MCF 10A (cell line): ENCODE measurements around the gene TOR4A. TPM values are rescaled to one million over a fixed set of nuclear protein-coding genes. Genes with fewer than 3 reads are reported as not detected.

Experiments
- BruUV-seq: library from RNA; stranded (reverse); fragments of 400-500 nt; replicated peaks from 2 replicates; lab custom pipeline; 2021; lab: Mats Ljungman, UMichigan
- CTCF ChIA-PET: fragments of 300-600 bp; sonication (Branson Sonifier 250); formaldehyde crosslinking; extraction: SDS; loops from one replicate; lab custom pipeline; 2021; ENCODE audit warnings: antibody characterized with exemption, inconsistent platforms; lab: Yijun Ruan, JAX
- POLR2A ChIA-PET: fragments of 300-600, 350-650 bp; sonication (Branson Sonifier 250); formaldehyde crosslinking; extraction: SDS; loops from one replicate; lab custom pipeline; 2020; ENCODE audit warnings: antibody characterized with exemption, inconsistent platforms; lab: Yijun Ruan, JAX
- DNase-seq: peaks from one replicate; pipeline ENCODE4 v3.0.0-alpha.2; 2018; ENCODE audit not compliant: unreplicated experiment
- H3K27ac Mint-ChIP-seq: one replicate; pipeline ENCODE4 v1.8.0; 2022; ENCODE audit warnings: mild to moderate bottlenecking, low read depth, mixed read lengths; ENCODE audit not compliant: unreplicated experiment
- H3K27me3 Mint-ChIP-seq: one replicate; pipeline ENCODE4 v1.8.0; 2022; ENCODE audit warnings: mixed read lengths; ENCODE audit not compliant: insufficient read depth, unreplicated experiment
- H3K36me3 Mint-ChIP-seq: one replicate; pipeline ENCODE4 v1.8.0; 2022; ENCODE audit warnings: mild to moderate bottlenecking, moderate library complexity, mixed read lengths; ENCODE audit not compliant: insufficient read depth, unreplicated experiment
- H3K4me1 Mint-ChIP-seq: one replicate; pipeline ENCODE4 v1.8.0; 2022; ENCODE audit warnings: mixed read lengths; ENCODE audit not compliant: insufficient read depth, unreplicated experiment
- H3K4me3 Mint-ChIP-seq: one replicate; pipeline ENCODE4 v1.8.0; 2022; ENCODE audit warnings: mild to moderate bottlenecking, moderate library complexity, mixed read lengths; ENCODE audit not compliant: unreplicated experiment
- H3K9me3 Mint-ChIP-seq: one replicate; pipeline ENCODE4 v1.8.0; 2022; ENCODE audit warnings: mixed read lengths; ENCODE audit not compliant: unreplicated experiment
- intact Hi-C: fragments of 100-400 bp; cut with micrococcal nuclease; formaldehyde crosslinking; loops from 2 replicates; pipeline ENCODE4 v1.14.1; 2022
- total RNA-seq: library from RNA; stranded (reverse); gene quantifications from 2 replicates; pipeline ENCODE4 v1.2.3, GENCODE V29; 2022
- TF ChIP-seq, protein P1 (sequence below): fragments of 200-600 bp; IDR thresholded peaks from one replicate; pipeline ENCODE4 v1.8.0; 2022; ENCODE audit warnings: antibody characterized with exemption, mild to moderate bottlenecking; ENCODE audit not compliant: unreplicated experiment

The TOR4A gene
- total RNA-seq, 1 experiment from 2014 or later = 21.9 TPM

DNA sequence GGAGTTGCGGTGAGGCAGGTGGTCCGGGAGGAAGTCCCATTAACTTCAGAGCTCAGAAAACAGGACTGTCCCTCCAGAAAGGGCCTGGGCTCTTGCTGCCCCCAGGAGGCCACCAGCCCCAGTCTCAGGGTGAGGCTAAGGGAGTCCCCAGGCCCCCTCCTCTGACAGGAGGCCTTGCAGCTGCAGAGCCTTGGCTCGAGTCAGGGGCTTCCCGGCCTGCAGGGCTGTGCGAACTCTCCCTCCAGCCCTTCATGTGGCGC, 29.7 kb upstream of the TOR4A start:
- peaks cover 16% of the 10 kb centered on the region for H3K36me3 Mint-ChIP-seq
- no peaks in the 10 kb centered on the region for H3K27me3 Mint-ChIP-seq
- H3K27ac Mint-ChIP-seq = no peak overlapping the region
- no TSS peak for BruUV-seq
- intact Hi-C loops = no loop called here
- no peak for DNase-seq
- no peak overlapping the region for H3K4me3 Mint-ChIP-seq
- ChIA-PET POLR2A (interaction anchor here (0.6 to 8.6 kb wide), 3 partner anchors 7 to 43 kb away, joined by 3 to 118 read pairs (median 4); partner anchors contain the start of gene NELFB), CTCF (interaction anchor here (0.5 to 0.9 kb wide), 2 partner anchors 11 to 257 kb away, joined by 3 read pairs; no protein-coding TSS in a partner anchor)
- H3K4me1 Mint-ChIP-seq = peaks cover 15% of the 10 kb centered on the region
- H3K9me3 Mint-ChIP-seq = no peaks in the 10 kb centered on the region
- TF ChIP-seq, protein P1, sequence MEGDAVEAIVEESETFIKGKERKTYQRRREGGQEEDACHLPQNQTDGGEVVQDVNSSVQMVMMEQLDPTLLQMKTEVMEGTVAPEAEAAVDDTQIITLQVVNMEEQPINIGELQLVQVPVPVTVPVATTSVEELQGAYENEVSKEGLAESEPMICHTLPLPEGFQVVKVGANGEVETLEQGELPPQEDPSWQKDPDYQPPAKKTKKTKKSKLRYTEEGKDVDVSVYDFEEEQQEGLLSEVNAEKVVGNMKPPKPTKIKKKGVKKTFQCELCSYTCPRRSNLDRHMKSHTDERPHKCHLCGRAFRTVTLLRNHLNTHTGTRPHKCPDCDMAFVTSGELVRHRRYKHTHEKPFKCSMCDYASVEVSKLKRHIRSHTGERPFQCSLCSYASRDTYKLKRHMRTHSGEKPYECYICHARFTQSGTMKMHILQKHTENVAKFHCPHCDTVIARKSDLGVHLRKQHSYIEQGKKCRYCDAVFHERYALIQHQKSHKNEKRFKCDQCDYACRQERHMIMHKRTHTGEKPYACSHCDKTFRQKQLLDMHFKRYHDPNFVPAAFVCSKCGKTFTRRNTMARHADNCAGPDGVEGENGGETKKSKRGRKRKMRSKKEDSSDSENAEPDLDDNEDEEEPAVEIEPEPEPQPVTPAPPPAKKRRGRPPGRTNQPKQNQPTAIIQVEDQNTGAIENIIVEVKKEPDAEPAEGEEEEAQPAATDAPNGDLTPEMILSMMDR = no peak

DNA sequence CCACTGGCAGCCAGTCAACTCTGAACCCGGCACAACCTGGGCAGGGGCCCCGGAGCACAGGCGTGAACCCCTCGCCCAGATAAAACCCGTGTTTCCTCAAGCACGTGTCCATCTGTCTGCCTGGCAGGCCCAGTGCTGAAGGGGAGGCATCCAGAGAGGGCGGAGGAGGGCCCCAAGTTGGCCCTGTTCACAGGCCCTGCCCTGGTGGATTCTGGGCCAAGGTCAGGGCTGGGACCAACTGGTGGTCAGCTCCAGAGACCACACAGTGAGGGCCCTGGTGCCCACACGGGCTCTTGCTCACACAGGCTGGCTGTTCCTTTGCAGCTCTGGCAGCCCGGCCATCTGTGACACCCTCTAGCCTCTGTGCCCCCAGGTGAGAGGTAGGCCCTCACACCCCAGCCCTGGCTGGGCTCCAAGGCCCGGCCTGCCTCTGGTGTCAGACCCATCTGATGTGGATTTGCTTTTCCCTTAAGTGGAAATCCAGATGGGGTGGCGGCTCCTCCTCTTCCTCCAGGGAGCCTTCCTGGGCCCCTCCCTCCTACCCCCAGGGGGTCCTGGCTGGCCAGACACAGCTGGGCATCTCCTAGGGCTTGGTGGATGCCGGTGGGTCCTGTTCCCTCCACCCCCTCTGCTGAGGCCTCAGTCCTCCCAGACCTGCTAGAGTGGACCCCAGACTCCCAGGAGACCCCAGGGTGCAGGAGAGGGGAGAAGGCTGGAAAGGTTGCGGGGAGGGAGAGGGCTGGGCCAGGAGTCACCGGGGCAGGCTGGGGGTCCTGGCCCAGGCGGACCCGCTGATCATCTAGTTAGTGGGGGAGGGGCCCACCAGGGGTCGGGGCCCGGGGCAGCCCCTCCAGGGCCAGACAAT, 27.0 kb upstream of the TOR4A start:
- POLR2A ChIA-PET = interaction anchor here (1.4 kb wide), 1 partner anchor 10 kb away, joined by 7 read pairs; the partner anchor contains the start of gene TUBB4B
- Mint-ChIP-seq H3K27ac (no peak overlapping the region), H3K4me3 (no peak overlapping the region), H3K4me1 (no peaks in the 10 kb centered on the region), H3K9me3 (no peaks in the 10 kb centered on the region), H3K36me3 (peaks cover 7% of the 10 kb centered on the region), H3K27me3 (no peaks in the 10 kb centered on the region)
- BruUV-seq = no TSS peak
- intact Hi-C loops = no loop called here
- TF ChIP-seq, protein P1 = no peak
- no peak for DNase-seq
- CTCF ChIA-PET = interaction anchor here (0.6 kb wide), 2 partner anchors 10 to 195 kb away, joined by 3 to 4 read pairs; no protein-coding TSS in a partner anchor

DNA sequence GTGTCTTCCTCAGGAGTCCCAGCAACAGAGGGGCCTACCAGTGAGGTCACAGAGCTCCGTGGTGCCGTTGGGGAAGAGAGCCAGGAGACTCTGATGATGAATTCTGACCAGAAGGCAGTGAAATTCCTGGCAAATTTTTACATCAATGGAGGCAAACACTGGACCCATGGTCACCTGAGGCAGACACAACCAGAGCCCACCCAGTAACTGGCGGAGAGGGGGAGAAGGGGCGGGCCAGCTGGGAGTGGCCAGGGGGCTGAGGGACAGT, 26.4 kb upstream of the TOR4A start, which contains the start of gene STPG3:
STPG3 (plus strand) TSS at position 93 of the 268 bp plus-strand sequence; CDS start at position 94, 1 bp downstream.
- ChIA-PET POLR2A (no interaction called here), CTCF (interaction anchor here (0.6 kb wide), 1 partner anchor 10 kb away, joined by 4 read pairs; no protein-coding TSS in a partner anchor)
- no TSS peak for BruUV-seq
- intact Hi-C loops = no loop called here
- Mint-ChIP-seq H3K4me3 (no peak within 1 kb of the TSS), H3K36me3 (peaks cover 7% of the 10 kb centered on the region), H3K4me1 (no peaks in the 10 kb centered on the region), H3K27me3 (no peaks in the 10 kb centered on the region), H3K9me3 (no peaks in the 10 kb centered on the region), H3K27ac (no peak within 1 kb of the TSS)
- TF ChIP-seq, protein P1 = no peak
- DNase-seq = no peak

DNA sequence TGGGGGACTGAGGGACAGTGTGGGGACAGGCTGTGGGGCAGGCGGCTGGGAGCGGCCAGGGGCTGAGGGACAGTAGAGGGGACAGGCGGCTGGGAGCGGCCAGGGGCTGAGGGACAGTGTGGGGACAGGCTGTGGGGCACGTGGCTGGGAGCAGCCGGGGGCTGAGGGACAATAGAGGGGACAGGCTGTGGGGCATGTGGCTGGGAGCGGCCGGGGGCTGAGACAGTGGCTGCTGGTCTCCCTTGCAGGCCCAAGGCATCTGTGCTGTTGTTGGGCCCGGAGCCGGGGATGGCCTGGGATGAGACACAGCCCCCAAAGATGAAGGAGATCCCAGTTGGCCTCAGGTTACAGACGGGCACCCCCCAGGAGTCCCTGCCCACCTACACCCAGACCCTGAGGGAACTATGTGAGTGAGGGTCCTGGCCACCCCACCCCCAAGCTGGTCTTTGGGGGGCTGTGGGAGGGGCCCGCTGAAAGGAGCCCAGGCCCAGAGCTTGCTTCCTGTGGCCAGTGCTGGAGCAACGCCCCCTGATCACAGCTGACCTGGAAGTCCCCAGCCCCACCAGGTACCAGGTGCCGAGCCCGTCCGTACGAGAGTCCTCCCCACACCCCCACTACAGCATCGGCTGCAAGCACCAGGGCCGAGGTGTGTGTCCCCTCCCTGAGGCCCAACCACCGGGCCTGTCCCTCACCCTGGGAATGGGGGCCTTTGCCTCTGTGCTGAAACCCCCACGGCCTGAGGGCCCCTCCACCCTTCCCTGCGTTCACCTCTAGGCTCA, 25.8 kb upstream of the TOR4A start:
- Mint-ChIP-seq H3K27me3 (no peaks in the 10 kb centered on the region), H3K9me3 (no peaks in the 10 kb centered on the region), H3K27ac (no peak overlapping the region), H3K36me3 (peaks cover 10% of the 10 kb centered on the region), H3K4me1 (no peaks in the 10 kb centered on the region), H3K4me3 (no peak overlapping the region)
- CTCF ChIA-PET = no interaction called here
- TF ChIP-seq, protein P1 = no peak
- POLR2A ChIA-PET = interaction anchor here (5.6 kb wide), 1 partner anchor 8 kb away, joined by 118 read pairs; the partner anchor contains the start of gene TUBB4B
- no peak for DNase-seq
- no TSS peak for BruUV-seq
- intact Hi-C loops = no loop called here
